A549 treated with GW870086 at 1 μM for 4 hours (cell line): ENCODE results near the gene TMEM19. TPM values are rescaled to one million over a fixed set of nuclear protein-coding genes. Genes with fewer than 3 reads are reported as not detected.

Source experiments
- total RNA-seq: library from RNA; stranded (reverse); fragments of 200-300 nt; extraction: Qiagen RNA extraction; gene quantifications from 5 replicates; pipeline ENCODE4 v1.2.3, GENCODE V29; 2022; ENCODE audit warnings: low read depth

TMEM19 gene
- 26.3 to 32.5 TPM (median 30.9 TPM) in 5 replicates for total RNA-seq

DNA sequence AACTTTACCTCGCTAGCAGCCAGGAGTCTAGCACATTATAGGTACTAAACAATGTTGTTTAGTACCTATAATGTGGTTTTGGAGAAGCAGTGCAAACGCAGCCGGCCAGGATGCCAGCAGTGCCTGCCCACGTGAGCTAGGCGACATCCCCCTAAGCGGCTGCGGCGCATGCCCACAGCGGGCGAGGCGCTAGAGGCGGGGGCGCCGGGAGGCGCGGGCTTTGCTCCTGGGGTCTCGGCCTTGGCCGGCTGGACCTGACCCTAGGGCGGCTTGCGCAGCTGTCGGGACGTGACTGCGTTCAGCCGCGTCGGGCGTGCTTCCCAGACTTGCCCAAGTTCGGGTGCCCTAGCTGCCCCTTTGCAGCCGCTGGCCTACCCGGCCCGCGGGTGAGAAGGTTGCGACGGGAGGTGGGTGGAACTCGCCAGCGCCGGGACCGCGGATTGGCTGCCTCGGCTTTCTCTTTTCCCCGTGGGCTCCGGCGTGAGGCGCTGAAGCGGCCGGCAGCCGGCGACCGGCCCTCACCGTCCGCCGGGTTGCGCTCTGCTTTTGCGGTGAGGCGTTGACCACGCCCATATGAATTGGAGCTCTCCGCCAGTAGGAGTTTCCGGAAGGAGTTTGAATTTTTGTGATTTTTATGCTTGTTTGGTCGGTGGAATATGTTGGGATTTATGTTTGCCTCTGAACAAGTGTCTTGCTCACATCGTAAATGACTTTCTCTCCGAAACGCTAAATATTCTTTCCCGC, at the start of gene TMEM19:
Gene TMEM19, plus strand, starts transcription at position 169 of the 744 bp plus-strand sequence. CDS start 599 bp downstream, outside the sequence.

DNA sequence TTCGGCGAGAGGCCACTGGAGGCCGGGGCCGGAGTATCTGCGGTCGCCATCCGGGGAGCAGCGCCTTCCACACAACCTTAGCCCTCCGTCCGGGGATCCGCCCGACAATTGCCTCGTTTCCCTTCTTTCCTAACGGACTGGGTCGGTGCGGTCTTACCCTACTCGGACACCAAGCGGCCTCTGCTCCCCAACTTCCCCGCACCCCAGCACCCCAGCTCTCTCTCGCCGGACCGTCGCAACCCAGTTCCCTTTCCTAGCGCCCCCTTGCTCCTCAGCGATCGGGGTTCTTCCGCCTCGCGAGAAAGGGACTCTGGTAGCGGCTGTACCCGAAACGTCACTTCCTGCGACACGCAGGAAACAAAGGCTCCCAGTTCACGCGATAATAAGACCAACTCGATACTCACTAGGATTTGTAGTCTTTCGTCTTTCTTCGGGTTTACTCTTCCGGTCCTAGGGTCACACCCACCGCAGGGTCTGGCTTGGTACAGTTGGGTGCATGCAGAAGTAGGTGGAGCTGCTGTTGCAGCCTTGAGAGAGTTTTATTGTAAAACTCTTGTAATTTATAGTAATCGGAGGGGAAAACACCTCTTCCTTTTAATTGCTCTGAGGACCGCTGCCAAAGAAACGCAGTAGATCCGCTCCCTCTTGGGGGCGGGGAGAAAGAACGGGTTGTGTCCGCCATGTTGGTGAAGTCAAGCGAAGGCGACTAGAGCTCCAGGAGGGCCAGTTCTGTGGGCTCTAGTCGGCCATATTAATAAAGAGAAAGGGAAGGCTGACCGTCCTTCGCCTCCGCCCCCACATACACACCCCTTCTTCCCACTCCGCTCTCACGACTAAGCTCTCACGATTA, 22.1 kb upstream of the TMEM19 start, which contains the start of the genes THAP2 and ZFC3H1:
Gene THAP2, plus strand, starts transcription at position 741 of the 850 bp plus-strand sequence. CDS start 209 bp downstream, outside the sequence.
Gene ZFC3H1, minus strand, starts transcription at position 288 of the 850 bp plus-strand sequence. Its CDS starts 238 bp downstream, at position 50.

Other genes starting within 250 kb of the TMEM19 start
- not detected in 5 replicates for gene LGR5, start 246.3 kb upstream of the TMEM19 start, total RNA-seq
- gene ZFC3H1, start 22.2 kb upstream of the TMEM19 start, total RNA-seq = 12.1 to 17.2 TPM (median 15.9 TPM) in 5 replicates
- gene THAP2, start 21.8 kb upstream of the TMEM19 start, total RNA-seq = 3.3 to 5.8 TPM (median 4.5 TPM) in 5 replicates
- 33.9 to 50.6 TPM (median 41.8 TPM) in 5 replicates for gene RAB21, start 68.8 kb downstream of the TMEM19 start, total RNA-seq
- gene TBC1D15, start 153.7 kb downstream of the TMEM19 start, total RNA-seq = 21.1 to 24.3 TPM (median 23.9 TPM) in 5 replicates